ENCODE data around the gene MYOM1.
"Not testable (repeated sequence)": the region's sequence is repeated elsewhere in the genome, so short reads cannot be mapped to it uniquely, and the experiment has no call there.

The MYOM1 gene

DNA sequence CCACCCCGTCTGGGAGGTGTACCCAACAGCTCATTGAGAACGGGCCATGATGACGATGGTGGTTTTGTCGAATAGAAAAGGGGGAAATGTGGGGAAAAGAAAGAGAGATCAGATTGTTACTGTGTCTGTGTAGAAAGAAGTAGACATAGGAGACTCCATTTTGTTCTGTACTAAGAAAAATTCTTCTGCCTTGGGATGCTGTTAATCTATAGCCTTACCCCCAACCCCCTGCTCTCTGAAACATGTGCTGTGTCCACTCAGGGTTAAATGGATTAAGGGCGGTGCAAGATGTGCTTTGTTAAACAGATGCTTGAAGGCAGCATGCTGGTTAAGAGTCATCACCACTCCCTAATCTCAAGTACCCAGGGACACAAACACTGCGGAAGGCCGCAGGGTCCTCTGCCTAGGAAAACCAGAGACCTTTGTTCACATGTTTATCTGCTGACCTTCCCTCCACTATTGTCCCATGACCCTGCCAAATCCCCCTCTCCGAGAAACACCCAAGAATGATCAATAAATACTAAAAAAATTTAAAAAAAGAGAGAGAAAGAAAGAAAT, 169.8 kb downstream of the MYOM1 start:
- ATAC-seq (replicated peaks); DNase-seq; H3K9me3 Mint-ChIP-seq; H3K4me3 Mint-ChIP-seq; H3K36me3 Mint-ChIP-seq; H3K27ac Mint-ChIP-seq: not testable (repeated sequence)
- H3K4me1 Mint-ChIP-seq = peaks cover 6 to 13% of the 10 kb centered on the region in 2 donors
- H3K27me3 Mint-ChIP-seq = peaks cover 4 to 11% of the 10 kb centered on the region in 2 donors

DNA sequence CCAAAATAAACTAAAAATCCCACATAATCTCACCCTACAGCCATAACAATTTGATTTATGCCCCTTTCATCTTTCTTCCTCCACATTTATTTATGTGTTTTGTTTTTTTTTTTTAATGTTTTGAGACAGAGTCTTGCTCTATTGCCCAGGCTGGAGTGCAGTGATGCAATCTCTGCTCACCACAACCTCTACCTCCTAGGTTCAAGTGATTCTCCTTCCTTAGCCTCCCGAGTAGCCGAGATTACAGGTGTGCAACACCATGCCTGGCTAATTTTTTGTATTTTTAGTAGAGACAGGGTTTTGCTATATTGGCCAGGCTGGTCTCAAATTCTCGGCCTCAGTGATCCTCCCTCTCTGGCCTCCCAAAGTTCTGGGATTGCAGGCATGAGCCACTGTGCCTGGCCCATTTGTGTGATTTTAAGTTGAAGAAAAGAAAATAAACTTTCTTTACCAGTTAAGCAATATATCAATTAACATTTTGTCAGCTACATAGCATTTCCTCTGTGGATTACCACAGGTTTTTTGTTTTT, 170.9 kb downstream of the MYOM1 start:
- peaks cover 0 to 6% of the 10 kb centered on the region in 2 donors for H3K27me3 Mint-ChIP-seq

DNA sequence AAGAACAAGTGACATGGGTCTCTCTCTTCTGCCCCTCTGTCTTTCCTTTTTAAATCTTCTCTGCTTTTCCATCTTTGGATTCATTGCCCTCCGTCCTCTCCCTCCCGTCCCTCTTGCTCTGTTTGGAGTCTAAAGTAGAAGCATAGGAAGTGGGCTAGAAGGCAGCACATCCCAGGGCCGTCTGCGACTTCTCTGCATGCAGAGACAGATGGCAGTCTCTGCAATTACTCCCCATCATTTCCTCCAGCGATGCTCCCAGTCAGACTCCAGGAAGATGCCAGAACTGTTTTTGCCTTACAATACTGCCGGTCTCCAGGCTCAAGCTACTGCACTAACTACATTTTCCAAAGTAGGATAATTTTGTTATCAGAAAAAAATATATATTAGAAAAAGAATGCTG, 171.6 kb downstream of the MYOM1 start:
- Mint-ChIP-seq H3K4me1 (peaks cover 6 to 16% of the 10 kb centered on the region in 2 donors), H3K27ac (no peak overlapping the region)

More for the DNA sequence above, 170.9 kb downstream of the MYOM1 start:
- Mint-ChIP-seq H3K36me3 (peaks cover 0 to 3% of the 10 kb centered on the region in 2 donors), H3K9me3 (peaks cover 0 to 4% of the 10 kb centered on the region in 2 donors), H3K27ac (no peak overlapping the region), H3K4me3 (no peak overlapping the region), H3K4me1 (peaks cover 6 to 16% of the 10 kb centered on the region in 2 donors)
- ATAC-seq (replicated peaks) (no peak), DNase-seq (no peak)

DNA sequence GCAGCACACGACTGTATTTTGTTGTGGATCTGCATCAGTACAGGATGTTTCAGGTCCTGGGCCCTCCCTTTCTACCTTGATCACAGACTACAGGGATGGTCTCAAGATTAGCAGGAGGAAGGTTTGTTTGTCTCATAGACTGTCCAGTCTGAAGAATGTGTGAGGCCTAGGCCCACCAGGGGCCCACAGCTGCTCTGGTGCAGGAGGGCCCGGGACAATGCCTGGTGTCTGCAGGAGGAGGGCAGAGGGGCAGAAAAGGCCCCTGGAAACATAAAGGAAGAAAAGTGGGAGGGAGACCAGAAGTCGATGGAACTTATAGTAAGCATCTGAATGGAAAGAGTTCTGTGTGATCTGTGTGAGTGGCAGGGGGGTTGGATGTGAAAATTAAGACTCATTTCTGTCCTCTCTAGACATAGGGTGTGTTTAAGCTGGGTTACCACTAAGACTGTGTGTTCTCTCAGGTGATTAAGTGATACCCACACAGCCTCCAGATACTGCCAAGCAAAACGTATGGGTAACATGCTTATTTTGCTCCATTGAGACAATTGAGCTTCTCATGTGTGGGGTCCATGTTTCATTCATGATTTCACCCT, 173.5 kb downstream of the MYOM1 start:
- Mint-ChIP-seq H3K27me3 (no peaks in the 10 kb centered on the region), H3K4me1 (peaks cover 0 to 10% of the 10 kb centered on the region in 2 donors), H3K9me3 (no peaks in the 10 kb centered on the region), H3K36me3 (no peaks in the 10 kb centered on the region), H3K27ac (no peak overlapping the region), H3K4me3 (no peak overlapping the region)
- ATAC-seq (replicated peaks) (no peak), DNase-seq (no peak)

More for the DNA sequence above, 171.6 kb downstream of the MYOM1 start:
- DNase-seq = no peak
- Mint-ChIP-seq H3K9me3 (peaks cover 0 to 2% of the 10 kb centered on the region in 2 donors), H3K36me3 (peaks cover 0 to 2% of the 10 kb centered on the region in 2 donors), H3K4me3 (no peak overlapping the region), H3K27me3 (peaks cover 0 to under 1% of the 10 kb centered on the region in 2 donors)
- no peak for ATAC-seq (replicated peaks)

DNA sequence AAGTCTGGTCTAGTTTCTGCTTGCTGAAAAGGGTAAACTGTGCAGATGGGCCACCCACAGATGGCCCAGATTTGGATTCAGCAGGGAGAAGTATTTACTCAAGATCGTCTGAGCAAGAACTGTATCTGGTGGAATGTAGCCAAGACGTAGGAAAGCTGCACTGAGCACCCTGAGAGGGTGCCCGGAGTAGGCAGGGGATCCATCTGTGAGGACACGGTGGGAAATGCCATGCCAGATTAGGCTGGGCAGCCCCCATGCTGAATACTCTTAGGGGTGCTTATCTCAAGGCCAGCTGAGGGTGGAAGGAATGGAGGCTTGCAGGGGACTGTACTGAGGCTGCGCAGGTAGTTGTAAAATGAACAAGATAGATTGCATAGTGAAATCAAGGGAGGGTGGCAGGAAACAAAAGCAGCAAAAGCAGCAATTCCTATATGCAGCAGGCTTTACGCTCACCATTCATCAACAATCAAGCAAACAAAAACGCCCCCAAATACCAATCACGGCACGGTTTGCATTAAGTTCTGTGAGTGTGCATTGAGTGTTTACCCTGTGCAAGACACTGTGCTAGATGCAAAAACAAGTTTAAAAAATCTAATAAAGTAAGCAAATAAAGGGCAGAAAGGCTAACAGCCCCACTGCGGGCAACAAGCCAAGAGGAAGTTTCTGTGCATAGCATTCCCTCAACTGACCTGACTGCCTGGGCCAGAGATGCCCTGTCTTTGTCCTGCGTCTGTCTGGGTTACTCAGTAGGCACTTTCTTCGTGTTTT, 174.7 kb downstream of the MYOM1 start:
- no peaks in the 10 kb centered on the region for H3K36me3 Mint-ChIP-seq
- DNase-seq (no peak), ATAC-seq (replicated peaks) (no peak)
- no peaks in the 10 kb centered on the region for H3K27me3 Mint-ChIP-seq
- H3K27ac Mint-ChIP-seq = no peak overlapping the region
- H3K9me3 Mint-ChIP-seq = no peaks in the 10 kb centered on the region
- H3K4me1 Mint-ChIP-seq = peaks cover 0 to 10% of the 10 kb centered on the region in 2 donors
- no peak overlapping the region for H3K4me3 Mint-ChIP-seq

DNA sequence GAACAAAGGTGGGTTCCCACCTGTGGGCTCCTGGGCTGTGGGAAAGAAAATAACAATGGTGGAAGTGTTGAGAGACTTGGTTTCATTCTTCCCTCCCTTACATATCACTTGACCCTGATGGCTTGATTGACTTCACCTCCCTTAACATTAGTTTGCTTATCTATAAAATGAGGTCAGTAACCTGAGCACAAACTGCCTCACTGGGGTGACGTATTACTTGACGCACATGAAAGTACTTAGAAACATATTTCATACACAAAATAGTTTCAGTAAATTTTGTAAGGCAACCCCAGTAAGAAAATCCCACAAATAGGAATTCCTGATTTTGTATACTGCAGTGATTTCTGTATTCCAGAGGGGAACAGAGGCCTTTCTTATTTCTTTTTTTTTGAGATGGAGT, 177.4 kb downstream of the MYOM1 start:
- H3K4me1 Mint-ChIP-seq = peaks cover 3 to 13% of the 10 kb centered on the region in 2 donors
- DNase-seq (no peak), ATAC-seq (replicated peaks) (no peak)
- no peak overlapping the region for H3K4me3 Mint-ChIP-seq
- H3K36me3 Mint-ChIP-seq = no peaks in the 10 kb centered on the region
- no peaks in the 10 kb centered on the region for H3K27me3 Mint-ChIP-seq
- H3K9me3 Mint-ChIP-seq = no peaks in the 10 kb centered on the region
- H3K27ac Mint-ChIP-seq = no peak overlapping the region

DNA sequence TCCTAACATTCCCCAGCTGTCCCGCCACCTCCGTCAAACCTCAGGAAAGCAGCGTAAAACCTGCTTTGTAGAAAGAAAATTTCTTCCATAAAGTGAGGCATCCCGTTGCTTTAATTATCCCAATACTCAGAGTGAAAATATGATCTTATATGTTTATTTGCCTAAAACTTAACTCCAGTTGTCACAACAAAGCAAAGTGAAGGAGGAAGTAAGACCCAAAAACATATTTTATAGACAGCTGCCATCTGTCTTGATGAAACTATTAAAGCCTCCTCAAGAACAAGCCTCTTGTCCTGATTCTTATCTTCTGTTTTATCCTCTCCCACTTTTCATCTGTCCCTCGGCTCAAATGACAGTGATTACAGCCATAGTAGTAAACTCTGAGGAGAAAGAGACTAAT, 177.9 kb downstream of the MYOM1 start:
- Mint-ChIP-seq H3K27me3 (no peaks in the 10 kb centered on the region), H3K4me3 (no peak overlapping the region), H3K36me3 (no peaks in the 10 kb centered on the region), H3K27ac (no peak overlapping the region), H3K4me1 (peaks cover 3 to 15% of the 10 kb centered on the region in 2 donors), H3K9me3 (no peaks in the 10 kb centered on the region)
- no peak for ATAC-seq (replicated peaks)
- DNase-seq = no peak

DNA sequence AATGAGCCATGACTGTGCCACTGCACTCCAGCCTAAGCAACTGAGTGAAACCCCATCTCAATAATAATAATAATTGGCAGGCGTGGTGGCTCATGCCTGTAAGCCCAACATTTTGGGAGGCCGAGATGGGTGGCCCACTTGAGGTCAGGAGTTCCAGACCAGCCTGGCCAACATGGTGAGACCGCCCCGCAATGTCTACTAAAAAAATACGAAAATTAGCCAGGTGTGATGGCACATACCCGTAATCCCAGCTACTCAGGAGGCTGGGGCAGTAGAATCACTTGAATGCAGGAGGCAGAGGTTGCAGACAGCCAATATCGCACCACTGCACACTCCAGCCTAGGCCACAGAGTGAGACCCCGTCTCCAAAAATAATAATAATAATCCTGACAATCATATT, 178.9 kb downstream of the MYOM1 start:
- Mint-ChIP-seq H3K27ac (no peak overlapping the region), H3K9me3 (no peaks in the 10 kb centered on the region), H3K36me3 (no peaks in the 10 kb centered on the region), H3K4me1 (peaks cover 3 to 15% of the 10 kb centered on the region in 2 donors), H3K27me3 (no peaks in the 10 kb centered on the region), H3K4me3 (no peak overlapping the region)
- ATAC-seq (replicated peaks) = no peak
- no peak for DNase-seq

DNA sequence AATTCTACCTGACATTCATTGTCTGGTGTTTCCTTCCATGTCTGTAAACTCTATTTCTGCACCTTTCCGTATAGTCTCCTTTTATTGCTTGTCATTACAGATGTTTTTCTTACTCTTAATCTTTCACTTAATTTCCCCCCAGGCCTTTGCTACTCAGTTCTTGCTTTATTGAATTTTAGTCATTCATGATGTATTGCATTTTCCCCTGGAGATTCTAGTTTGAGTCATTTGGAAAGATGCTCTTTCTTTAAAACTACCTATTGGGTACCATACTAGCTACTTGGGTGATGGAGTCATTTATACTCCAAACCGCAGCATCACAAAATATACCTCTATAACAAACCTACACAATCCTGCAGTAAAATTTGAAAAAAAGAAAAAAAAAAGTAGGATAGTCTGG, 179.6 kb downstream of the MYOM1 start:
- Mint-ChIP-seq H3K9me3 (no peaks in the 10 kb centered on the region), H3K4me3 (no peak overlapping the region), H3K4me1 (peaks cover 3 to 10% of the 10 kb centered on the region in 2 donors), H3K36me3 (no peaks in the 10 kb centered on the region), H3K27me3 (no peaks in the 10 kb centered on the region), H3K27ac (no peak overlapping the region)
- no peak for DNase-seq
- peak in 1 of 2 donors; percentile 22 for ATAC-seq (replicated peaks)

DNA sequence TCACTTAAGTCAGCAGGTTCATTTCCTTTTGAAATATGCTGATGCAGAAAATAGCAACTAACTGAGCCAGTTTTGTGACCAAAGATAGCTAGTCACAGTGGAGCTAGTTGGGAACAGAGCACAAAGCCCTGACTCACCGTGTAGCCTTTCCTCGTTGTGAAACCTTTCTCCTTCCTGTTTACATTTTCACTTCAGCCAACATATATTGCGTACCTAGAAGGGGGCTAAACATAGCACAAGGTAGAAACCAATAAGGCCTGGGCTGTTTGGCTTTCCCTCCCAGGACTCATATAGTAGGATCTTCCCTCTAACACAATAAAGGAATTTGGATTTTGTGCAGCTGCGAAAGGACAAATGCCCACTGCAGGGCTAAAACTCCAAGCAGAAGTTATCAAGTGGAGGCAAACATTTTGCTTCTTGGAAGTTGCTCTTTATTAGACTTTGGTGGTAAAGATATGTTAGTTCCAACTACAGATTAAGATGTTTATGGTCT, 182.3 kb downstream of the MYOM1 start:
- H3K27me3 Mint-ChIP-seq = no peaks in the 10 kb centered on the region
- no peak overlapping the region for H3K4me3 Mint-ChIP-seq
- no peaks in the 10 kb centered on the region for H3K36me3 Mint-ChIP-seq
- DNase-seq (no peak), ATAC-seq (replicated peaks) (peak; percentile 90 to 98)
- peaks cover 3 to 6% of the 10 kb centered on the region in 2 donors for H3K4me1 Mint-ChIP-seq
- no peak overlapping the region for H3K27ac Mint-ChIP-seq
- H3K9me3 Mint-ChIP-seq = no peaks in the 10 kb centered on the region

DNA sequence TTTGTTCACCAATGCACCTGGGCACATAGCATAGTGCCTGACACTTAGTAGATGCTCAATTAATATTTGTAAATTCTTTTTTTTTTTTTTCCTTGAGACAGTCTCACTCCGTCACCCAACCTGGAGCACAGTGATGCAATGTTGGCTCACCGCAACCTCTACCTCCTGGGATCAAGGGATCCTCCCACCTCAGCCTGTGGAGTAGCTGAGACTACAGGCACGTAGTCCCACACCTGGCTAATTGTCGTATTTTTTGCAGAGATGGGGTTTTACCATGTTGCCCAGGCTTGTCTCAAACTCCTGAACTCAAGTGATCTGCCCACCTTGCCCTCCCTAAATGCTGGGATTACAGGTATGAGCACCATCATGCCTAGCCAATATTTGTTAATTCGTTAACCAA, 183.7 kb downstream of the MYOM1 start:
- no peak for DNase-seq
- Mint-ChIP-seq H3K4me3 (no peak overlapping the region), H3K9me3 (no peaks in the 10 kb centered on the region), H3K4me1 (peaks cover 3 to 6% of the 10 kb centered on the region in 2 donors), H3K27me3 (no peaks in the 10 kb centered on the region), H3K36me3 (no peaks in the 10 kb centered on the region), H3K27ac (no peak overlapping the region)
- ATAC-seq (replicated peaks) = no peak

DNA sequence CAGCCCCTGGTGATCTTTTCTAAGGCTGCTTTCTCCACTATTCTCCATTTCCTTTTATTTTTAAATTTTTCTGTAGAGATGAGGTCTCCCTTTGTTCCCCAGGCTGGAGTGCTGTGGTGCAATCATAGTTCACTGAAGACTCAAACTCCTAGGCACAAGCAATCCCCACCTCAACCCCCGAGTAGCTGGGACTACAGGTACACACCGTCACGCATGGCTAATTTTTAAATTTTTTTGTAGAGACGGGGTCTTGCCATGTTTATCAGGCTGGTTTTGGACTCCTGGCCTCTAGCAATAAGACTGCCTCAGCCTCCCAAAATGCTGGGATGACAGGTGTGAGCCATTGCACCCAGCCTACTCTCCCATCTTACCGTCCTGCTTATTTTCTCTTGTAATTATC, 184.1 kb downstream of the MYOM1 start:
- no peaks in the 10 kb centered on the region for H3K36me3 Mint-ChIP-seq
- no peaks in the 10 kb centered on the region for H3K27me3 Mint-ChIP-seq
- no peak overlapping the region for H3K4me3 Mint-ChIP-seq
- ATAC-seq (replicated peaks) = no peak
- H3K4me1 Mint-ChIP-seq = peaks cover 3 to 6% of the 10 kb centered on the region in 2 donors
- no peak overlapping the region for H3K27ac Mint-ChIP-seq
- no peaks in the 10 kb centered on the region for H3K9me3 Mint-ChIP-seq
- DNase-seq = no peak

DNA sequence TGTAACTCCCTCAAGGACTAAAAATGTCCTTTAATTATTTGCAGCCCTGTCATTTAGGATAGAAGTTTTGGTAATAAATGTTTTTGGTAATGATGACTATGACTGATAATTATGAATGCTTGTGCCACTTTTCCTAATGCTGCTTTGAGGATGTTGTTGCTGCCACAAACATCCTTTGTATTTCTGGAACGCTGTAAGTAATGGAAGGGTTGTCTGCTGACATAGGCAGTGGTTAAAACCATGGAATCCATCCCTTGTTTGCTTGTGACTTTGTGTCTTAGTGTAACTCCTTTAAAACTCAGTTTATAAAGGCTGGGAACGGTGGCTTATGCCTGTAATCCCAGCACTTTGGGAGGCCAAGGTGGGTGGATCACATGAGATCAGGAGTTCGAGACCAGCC, 187.0 kb downstream of the MYOM1 start:
- no peaks in the 10 kb centered on the region for H3K36me3 Mint-ChIP-seq
- H3K27me3 Mint-ChIP-seq = no peaks in the 10 kb centered on the region
- peaks cover 3 to 16% of the 10 kb centered on the region in 2 donors for H3K4me1 Mint-ChIP-seq
- no peaks in the 10 kb centered on the region for H3K9me3 Mint-ChIP-seq
- no peak for DNase-seq
- H3K27ac Mint-ChIP-seq = no peak overlapping the region
- ATAC-seq (replicated peaks) = no peak
- H3K4me3 Mint-ChIP-seq = no peak overlapping the region

DNA sequence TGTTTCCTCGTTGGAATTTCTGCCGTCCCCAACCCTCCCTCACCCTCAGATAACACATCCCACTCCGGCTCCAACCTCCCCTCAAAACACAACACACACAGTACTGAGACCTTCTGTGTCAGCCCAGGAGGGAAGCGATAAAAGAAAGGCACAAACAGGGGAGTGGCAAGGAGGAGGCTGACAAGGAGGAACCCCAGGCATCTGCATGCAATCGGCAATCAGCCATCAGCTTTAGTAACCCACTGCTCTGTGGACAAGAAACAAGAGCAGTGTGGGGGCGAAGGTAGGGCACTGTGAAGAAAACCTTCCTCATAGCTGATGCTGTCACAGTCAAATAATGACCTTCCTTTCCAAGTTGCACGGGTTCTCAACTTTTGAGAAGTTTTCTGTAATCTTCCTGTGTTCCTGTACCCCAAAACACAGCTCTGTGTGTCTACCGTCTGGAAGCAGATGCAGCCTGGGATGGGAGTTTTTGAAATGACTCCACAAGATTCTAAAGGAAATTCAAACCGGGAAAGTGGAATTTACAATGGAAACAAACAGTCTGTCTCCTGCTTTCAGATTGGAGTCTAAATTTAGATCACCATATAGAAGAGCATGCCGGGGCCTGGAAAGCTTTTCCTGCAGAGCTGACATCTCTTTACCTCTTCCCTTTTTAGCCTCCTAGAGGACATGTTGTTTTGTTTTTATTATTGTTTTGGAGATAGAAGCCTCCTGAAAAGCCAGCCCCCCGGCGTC, 190.4 kb downstream of the MYOM1 start:
- no peaks in the 10 kb centered on the region for H3K9me3 Mint-ChIP-seq
- H3K27me3 Mint-ChIP-seq = no peaks in the 10 kb centered on the region
- peak in 1 of 2 donors; percentile 48 for ATAC-seq (replicated peaks)

More for the DNA sequence above, 190.4 kb downstream of the MYOM1 start:
- peaks cover 0 to 10% of the 10 kb centered on the region in 2 donors for H3K4me1 Mint-ChIP-seq
- no peaks in the 10 kb centered on the region for H3K36me3 Mint-ChIP-seq
- no peak for DNase-seq
- H3K4me3 Mint-ChIP-seq = no peak overlapping the region
- no peak overlapping the region for H3K27ac Mint-ChIP-seq
